ENCODE results near the gene AKR1C8.
"Not testable (repeated sequence)": the region's sequence is repeated elsewhere in the genome, so short reads cannot be mapped to it uniquely, and the experiment has no call there.

The AKR1C8 gene

DNA sequence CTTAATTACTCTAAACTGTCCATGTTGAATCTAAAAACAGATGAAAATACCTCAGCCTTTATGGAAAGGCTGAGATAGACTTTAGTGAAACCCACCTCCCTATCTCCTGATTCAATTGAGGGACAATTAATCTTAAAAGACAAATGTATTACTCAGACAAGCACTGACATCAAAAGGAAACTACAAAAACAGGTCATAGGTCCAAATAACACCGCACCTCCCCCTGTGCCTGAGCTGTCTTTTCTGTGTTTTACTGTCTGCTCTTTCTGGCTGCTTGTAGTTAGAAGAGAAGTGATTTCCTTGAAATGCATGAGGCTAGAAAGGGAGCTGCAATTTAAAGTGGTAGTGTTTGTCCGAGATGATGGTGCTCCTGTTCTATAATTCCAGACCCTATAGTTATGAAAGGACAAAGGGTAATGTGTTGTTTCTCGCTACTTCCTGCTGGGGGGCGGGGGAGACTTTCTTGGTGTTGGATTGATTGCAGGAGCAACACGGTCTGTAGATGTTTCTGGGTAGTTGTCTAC, 16.0 kb downstream of the AKR1C8 start:
- DNase-seq (ENCODE audit: low spot score): no peak

DNA sequence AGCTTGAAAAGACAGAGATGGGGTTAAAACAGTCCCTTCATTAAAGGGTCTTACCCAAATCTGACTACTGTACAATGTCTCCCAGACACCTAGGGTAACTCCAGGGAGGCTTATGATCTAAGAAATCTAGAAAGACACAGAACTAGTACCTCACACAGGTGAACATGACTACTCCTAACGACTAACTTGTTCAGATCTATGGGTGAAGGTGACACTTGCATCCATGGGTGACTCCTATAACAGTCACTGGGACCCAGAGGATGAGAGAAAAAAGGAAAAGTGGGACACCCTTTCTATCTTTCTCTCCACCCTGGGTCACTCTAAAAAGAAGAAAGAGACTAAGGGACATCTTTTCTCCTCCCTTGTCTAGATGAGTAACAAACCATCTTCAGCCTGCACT, 19.2 kb downstream of the AKR1C8 start:
- DNase-seq (ENCODE audit: low spot score): no peak

DNA sequence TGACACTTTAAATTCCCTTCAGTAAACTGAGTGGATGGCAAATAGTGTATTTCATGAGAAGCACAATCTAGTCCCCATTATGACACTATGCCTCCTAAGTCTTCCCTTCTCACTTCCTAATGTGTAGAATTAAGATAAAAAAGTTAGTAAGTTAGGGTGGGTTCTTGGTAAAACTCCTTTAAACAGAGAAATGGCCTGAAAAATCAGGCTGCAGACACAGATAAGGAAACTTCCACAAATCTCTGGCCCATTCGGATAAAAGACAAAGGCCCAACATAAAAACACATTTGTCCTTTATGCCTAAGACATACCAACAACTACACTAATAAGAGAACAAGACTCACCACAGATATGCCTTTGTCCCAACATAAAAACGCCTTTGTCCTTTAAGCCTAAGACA, 21.5 kb downstream of the AKR1C8 start:
- DNase-seq (ENCODE audit: low spot score): no peak

DNA sequence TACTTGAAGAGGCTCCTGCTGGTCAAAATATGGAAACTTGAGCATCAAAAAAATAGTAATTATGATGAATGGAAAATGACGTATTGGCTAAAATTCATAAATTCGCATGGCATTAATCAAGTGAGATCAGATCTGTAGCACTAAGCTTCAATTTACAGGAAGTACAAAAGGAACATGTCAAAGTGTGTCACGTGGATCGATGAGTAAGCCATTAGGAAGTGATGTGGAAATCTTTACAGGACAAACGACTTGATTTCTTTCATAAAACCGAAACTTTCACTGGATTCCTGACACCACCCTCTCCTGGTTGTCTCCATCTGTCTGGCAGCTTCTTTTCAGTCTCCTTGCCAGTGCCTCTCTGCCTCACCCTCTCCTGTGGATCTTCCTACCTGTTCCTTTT, 25.8 kb downstream of the AKR1C8 start:
- DNase-seq (ENCODE audit: low spot score): no peak

DNA sequence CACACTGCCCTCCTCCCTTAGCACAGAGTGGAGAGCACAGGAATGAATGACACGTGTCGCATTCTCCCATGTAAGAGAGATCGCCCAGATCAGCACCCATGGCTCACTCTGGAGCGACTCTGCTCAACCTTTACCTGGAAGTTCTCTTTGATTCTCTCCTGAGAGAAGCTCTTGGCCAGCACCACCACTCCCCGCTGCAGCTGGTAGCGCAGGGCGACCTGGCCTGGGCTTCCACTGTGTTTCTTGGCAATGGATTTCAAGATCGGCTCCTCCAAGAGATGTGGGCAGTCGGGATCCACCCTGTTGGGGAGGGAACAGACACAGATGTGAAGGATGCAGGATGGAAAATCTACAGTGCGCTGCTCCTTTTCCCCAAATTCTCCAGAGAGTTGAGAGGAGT, 27.4 kb downstream of the AKR1C8 start:
- DNase-seq (ENCODE audit: low spot score): no peak

DNA sequence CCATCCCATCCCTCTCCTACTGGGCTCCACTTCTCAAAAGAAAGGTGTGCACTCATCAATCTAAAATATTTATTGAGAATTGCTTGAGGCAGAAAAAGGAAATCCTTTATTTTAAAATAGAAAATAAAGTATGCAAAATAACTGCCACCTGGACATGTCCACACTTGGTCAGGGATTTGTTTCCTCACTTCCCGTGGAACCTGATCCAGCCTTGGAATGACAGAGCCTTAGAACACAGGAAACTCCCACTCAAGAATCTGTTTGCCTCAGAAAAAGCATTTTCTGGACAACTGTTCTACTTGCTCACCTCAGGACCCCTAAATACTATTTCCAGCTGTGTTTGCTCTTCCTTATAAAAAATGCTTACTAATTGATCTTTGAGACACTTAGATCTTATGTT, 29.0 kb downstream of the AKR1C8 start:
- DNase-seq (ENCODE audit: low spot score): no peak

DNA sequence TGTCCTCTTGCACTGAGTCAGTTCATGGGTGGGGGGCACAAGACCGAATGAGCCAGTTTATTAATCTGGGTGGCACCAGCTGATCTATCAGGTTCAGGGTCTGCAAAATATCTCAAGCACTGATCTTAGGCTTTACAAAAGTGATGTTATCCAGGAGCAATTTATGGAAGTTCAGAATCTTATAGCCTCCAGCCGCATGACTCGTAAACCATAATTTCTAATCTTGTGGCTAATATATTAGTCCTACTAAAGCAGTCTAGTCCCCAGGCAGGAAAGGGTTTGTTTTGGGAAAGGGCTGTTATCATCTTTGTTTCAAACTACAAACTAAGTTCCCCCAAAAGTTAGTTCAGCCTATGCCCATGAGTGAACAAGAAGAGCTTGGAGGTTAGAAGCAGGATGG, 33.9 kb downstream of the AKR1C8 start:
- no peak for DNase-seq (ENCODE audit: low spot score)

DNA sequence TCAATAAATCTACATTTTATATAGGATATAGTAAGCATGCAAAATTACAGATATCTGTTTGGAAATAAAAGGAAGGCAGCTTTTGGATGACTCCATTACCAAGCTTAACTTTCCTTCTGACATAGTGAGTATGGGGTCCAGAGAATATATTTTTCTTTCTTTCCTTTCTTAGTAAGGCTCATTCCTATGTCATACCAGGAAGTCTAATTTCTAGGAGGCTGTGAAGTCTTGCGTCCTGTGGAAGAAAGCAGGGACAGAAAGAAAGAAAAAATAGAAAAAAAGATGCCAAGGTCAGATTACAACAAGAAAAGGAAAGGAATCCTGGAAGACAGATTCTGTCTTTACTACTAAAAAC, 36.3 kb downstream of the AKR1C8 start:
- no peak for DNase-seq (ENCODE audit: low spot score)

DNA sequence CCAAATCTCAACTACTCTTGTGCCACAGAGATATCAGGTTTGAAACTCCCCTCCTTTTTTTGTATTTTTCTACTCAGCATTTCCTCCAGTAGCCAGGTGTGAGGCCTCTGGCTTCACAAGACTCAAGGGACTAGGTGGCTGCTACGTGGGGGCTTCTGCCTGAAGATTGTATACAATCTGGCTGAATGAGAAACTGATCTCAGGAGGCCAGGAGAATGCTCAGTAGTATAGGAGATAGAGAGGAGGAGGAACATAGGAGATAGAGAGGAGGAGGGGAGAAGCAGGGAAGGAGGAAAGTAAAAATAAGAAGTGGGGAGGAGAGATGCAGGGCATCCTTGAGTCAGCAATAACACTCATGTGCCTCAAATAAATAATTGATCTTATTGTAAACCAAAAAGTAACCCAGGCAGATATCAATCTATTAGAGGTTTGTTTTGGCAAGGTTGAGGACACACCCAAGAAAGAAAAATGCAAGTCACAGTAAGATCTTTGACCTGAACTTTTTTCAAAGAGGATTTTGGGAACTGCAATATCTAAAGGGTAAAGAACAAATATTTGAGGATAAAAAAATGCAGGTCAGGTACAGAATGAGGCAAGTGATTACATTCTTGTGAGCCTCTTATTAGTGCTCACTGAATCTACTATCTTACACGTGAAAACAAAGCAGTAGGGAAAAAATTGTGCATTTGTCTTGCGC, 36.8 kb downstream of the AKR1C8 start:
- DNase-seq (ENCODE audit: low spot score): no peak

DNA sequence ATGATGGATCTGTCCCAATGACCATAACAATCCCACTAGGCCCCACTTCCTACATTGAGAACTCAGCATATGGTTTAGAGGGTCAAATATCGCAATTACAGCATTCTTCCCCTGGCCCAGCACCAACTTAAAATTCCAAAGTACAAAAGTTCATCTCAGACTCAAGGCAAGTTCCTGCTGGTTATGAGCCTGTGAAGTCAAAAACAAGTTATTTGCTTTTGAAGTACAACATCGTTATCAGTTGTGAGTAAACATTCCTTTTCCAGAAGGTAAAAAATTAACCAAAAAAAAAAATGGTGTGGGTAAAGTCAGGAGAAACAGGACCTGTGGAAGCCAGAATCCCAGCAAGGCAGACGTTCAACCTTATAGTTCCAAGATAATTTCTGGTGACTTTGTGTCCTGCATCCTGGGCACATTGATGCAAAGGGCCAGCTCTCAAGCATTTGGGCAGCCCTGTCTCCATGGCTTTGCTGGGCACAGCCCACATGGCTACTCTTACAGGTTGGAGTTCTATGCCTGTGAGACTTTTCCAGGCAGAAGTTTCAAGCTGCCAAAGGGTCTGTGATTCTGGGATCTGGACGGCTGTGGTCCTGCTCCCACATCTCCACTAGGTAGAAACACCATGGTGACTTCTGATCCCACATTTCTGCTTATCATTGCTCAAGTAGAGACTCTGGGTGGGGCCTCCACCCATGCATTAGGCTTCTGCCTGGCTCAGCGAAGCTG, 37.5 kb downstream of the AKR1C8 start:
- no peak for DNase-seq (ENCODE audit: low spot score)

DNA sequence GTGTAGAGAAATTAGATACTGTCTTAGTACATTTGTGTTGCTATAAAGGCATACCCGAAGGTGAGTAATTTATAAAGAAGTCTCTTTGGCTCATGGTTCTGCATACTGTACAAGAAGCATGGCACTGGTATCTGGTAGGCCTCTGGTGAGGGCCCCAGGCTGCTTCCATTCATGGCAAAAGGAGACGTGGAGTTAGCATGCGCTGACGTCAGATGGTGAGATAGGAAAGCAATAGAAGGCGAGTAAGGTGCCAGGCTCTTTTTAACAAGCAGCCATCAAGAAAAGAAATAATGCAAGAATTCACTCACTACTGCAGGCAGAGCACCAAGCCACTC, 38.1 kb downstream of the AKR1C8 start:
- no peak for DNase-seq (ENCODE audit: low spot score)

DNA sequence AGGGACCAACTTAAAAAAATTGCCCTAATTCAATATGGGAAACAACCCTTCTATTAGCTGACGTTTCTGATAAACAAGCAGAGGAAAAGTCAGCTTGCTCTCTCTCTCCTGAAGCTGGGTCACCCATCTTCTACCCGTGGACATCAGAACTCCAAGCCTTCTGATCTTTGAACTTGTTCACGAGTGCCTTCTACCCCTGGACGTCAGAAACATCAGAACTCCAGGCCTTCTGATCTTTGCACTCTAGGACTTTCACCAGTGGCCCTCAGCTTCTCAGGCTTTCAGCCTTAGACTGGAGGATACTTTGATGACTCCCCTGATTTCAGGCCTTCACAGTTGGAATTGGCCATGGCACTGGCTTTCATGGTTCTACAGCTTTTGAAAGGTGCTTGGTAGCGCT, 41.8 kb downstream of the AKR1C8 start:
- no peak for DNase-seq (ENCODE audit: low spot score)

DNA sequence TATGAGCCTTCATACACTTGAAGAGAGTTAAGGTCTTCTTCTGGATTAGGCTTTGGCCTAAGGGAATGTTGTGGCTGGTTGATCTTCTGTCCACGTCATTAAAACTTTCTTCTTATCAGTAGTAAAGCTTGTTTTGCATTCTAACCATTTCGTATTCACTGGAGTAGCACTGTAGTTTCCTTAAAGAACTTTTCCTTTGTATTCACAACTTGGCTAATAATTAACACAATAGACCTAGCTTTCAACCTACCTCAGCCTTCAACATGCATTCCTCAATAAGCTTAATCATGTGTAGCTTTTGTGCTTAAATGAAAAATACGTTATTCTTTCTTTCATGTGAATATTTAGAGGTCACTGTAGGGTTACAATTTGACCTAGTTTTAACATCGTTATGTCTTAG, 42.8 kb downstream of the AKR1C8 start:
- no peak for DNase-seq (ENCODE audit: low spot score)

DNA sequence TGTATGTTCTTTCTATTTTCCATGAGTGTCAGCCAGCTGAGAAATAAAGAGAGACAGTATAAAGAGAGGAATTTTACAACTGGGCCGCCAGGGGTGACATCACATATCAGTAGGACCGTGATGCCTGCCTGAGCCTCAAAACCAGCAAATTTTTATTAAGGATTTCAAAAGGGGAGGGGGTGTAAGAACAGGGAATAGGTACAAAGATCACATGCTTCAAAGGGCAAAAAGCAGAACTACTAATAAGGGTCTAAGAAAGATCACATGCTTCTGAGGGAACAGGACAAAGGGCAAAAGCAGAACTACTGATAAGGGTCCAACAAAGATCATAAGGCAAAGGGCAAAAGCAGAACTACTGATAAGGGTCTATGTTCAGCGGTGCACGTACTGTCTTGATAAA, 47.3 kb downstream of the AKR1C8 start:
- not testable (repeated sequence) for DNase-seq (ENCODE audit: low spot score)

DNA sequence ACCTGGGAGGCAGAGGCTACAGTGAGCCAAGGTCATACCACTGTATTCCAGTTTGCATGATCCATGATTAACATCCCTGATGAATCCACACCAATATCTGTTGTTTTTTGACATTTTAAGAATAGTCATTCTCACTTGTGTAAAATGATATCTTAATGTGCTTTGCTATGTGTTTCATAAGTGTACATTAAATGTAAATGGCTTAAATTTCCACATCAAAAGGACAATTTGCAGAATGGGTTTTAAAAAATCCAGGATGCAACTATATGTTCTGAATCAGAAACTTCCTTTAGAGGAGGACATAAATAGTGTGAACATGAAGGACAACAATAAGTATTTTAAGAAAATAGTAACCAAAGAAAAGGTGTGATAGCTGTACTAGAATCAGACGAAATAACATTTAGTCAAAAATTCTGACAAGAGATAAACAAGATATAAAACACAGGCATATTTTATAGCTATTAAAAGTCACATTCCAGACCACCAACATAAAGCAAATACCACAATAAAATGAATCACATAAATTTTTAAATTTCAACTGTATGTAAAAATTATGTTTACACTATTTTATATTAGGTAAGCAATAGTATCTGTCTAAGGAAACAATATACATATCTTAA, 48.4 kb downstream of the AKR1C8 start:
- DNase-seq (ENCODE audit: low spot score): no peak

DNA sequence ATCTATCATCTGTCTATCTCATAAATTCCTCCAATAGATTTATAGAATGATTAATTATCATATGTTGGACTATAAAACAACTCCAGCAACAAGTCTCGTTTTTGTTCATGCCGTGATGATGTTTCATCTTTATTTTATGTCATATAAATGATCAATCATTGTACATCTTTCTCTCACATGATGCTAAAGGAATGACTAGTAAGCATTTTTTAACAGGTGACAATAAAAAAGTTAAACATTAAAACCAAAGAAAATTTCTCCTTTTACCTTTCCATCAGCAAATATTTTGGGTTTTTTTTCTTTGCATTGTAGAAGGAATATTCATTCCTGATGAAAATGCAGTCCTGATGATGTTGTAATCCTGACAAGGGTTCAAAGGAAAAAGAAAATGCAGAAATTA, 49.4 kb downstream of the AKR1C8 start:
- no peak for DNase-seq (ENCODE audit: low spot score)

DNA sequence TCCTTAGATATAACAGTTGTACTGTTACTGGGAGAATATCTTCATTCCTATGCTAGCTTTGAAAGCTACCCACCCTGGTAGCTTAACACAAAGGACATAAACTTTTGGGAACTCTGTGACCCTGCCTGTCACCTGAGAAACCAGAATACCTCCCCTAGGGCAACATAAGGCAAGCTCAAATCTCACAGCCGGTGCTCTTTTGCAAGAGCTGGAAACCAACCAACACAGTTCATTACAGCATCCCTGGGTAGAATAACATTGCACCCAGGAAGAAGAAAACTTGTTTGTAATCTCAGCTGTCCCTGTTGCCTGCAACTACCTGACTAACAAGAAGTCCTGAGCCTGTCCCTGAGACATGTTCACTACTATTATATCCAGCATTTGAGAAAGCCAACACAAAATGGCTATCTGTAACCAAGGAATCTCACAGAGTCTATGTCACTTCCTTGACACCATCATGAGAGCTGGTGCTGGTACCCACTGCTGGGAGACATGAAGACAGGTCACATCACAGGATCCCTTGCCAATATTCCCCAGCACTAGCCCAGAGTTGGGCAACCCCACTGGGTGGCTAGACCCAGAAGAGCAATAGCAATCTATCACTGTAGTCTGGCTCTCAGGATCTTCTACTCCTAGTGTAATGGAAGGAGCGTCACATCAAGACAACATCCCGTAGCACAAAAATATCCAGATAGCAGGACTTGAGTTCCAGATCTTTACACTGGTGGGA, 59.5 kb downstream of the AKR1C8 start:
- DNase-seq (ENCODE audit: low spot score): no peak

DNA sequence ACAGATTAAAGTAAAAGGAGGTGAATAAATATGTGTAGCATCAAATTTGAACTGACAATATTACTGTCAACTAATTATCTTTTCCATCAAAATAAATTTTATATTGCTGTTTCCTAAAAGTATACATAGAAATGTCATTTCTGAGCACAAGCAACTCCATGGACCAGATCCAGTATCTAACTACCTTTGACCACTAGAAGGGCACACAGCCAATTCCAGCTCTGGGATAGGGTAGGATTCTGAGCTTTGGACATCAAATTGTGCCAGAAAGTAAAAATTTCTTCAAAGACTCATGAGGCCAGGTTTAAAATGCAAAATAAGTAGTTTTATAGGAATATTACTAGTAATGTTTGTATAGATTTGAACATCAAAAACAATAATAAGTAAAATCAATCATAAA, 61.1 kb downstream of the AKR1C8 start:
- DNase-seq (ENCODE audit: low spot score): no peak

DNA sequence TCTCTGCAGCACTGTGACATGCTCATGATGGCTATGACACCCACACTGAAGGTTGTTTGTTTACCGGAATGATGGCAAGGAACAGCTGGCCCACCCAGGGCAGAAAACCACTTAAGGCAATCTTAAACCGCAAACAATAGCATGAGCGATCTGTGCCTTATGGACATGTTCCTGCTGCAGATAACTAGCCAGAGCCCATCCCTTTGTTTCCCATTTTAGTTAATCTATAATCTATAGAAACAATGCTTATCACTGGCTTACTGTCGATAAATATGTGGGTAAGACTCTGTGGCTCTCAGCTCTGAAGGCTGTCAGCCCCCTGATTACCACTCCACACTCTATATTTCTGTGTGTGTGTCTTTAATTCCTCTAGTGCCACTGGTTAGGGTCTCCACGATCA, 65.0 kb downstream of the AKR1C8 start:
- not testable (repeated sequence) for DNase-seq (ENCODE audit: low spot score)

DNA sequence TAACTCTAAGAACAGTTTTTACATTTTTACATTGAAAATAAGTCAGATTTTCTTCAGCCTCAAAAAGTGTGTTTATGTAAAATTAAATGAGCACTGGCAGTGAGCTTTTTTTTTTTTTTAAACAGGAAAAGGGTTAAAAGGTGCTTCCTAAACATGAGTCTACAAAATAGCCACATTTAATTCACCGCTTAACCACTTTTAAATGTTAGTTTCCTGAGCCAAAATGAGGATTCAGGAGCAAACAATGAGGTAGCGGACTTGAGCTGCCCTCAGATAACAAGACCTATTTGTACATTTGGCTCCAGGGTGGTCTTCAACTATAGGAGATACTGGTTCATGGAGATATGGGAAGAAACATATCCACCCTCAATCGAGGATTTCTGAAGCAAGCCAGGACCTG, 67.9 kb downstream of the AKR1C8 start:
- DNase-seq (ENCODE audit: low spot score): no peak

DNA sequence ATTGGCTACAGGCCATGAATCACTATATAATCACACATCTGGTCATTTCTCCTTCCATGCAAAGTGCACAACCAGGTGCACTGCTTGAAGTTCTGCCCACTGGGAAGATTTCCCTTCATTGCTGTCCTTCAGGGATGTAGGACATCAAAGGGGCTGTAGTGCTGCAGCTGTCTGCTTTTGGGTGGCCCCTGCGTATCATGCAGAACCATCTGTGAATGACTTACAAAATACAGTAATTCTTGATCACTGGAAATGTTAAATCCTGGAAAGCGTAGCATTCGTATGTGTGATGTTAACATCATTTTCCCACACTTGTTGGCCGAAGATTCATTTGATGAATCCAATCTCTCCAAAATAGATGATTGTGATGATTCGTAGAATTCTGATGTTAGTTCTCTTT, 68.3 kb downstream of the AKR1C8 start:
- no peak for DNase-seq (ENCODE audit: low spot score)

DNA sequence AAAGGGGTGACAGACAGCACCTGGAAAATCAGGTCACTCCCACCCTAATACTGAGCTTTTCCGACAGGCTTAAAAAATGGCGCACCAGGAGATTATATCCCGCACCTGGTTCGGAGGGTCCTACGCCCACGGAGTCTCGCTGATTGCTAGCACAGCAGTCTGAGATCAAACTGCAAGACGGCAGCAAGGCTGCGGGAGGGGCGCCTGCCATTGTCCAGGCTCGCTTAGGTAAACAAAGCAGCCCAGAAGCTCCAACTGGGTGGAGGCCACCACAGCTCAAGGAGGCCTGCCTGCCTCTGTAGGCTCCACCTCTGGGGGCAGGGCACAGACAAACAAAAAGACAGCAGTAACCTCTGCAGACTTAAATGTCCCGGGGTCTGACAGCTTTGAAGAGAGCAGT, 75.1 kb downstream of the AKR1C8 start:
- not testable (repeated sequence) for DNase-seq (ENCODE audit: low spot score)

All from Ammon's horn (tissue), 1 donor.